ENCODE measurements around the gene TRIM47.

Gene TRIM47, protein sequence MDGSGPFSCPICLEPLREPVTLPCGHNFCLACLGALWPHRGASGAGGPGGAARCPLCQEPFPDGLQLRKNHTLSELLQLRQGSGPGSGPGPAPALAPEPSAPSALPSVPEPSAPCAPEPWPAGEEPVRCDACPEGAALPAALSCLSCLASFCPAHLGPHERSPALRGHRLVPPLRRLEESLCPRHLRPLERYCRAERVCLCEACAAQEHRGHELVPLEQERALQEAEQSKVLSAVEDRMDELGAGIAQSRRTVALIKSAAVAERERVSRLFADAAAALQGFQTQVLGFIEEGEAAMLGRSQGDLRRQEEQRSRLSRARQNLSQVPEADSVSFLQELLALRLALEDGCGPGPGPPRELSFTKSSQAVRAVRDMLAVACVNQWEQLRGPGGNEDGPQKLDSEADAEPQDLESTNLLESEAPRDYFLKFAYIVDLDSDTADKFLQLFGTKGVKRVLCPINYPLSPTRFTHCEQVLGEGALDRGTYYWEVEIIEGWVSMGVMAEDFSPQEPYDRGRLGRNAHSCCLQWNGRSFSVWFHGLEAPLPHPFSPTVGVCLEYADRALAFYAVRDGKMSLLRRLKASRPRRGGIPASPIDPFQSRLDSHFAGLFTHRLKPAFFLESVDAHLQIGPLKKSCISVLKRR

DNA sequence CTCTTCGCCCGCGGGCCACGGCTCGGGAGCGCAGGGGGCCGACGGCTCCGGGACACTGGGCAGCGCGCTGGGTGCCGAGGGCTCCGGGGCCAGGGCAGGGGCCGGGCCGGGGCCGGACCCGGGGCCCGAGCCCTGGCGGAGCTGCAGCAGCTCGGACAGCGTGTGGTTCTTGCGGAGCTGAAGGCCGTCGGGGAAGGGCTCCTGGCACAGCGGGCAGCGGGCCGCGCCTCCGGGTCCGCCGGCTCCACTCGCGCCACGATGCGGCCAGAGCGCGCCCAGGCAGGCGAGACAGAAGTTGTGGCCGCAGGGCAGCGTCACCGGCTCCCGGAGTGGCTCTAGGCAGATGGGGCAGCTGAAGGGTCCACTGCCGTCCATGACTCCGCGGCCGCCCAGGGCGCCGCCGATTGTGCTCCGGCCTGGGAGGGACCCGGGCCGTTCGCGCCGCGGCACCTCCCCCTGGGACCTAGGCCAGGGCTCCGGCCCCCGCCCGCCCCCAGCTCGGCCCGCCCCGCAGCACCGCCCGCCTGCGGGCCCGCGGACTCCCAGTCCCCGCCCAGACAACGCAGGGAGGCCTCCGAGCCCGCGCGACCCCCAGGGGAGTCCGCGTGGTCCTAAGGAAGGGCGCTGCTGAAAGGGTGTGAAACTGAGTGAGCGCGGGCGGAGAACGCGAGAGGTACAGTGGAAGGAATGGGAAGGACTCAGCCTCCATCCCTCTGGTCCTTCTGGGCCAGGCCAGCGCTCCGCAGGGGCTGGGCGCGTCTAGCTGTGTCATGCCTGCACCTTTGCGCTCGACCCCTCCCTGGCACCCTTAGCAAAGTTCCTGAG lies at the start of gene TRIM47:
Gene TRIM47, minus strand, starts transcription at position 408 of the 825 bp plus-strand sequence. Its CDS starts 33 bp downstream, at position 375.
- no peak for DNase-seq

DNA sequence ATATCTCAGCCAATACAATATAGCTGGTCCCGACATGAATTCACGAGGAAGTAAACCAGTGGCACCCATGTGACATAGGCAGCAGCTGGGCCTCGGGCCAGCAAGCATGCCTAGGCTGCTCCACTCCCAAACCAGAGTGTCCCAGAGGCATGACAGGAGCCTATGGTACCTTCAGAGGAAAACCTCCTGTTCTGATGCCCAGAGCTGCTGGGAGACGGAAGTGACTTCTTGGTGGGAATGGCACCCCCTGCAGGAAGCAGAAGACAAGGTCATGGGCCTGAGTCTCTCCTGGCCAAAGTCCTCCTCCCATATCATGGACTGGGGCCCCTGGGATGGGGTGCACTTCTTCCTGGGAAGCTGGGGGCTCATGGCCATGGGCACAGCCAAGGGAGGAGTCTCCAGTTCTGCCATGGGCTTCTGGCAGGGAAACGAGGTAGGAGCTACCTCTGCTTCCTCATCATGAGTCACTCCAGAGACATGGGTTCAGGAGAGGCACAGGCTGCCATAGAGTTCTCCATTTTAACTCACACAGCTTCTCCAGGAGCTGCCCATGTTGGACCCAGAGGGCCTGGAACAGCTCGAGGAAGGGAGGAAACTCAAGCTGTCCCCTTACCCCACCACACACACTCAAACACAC lies 49.0 kb upstream of the TRIM47 start:
- DNase-seq = no peak

DNA sequence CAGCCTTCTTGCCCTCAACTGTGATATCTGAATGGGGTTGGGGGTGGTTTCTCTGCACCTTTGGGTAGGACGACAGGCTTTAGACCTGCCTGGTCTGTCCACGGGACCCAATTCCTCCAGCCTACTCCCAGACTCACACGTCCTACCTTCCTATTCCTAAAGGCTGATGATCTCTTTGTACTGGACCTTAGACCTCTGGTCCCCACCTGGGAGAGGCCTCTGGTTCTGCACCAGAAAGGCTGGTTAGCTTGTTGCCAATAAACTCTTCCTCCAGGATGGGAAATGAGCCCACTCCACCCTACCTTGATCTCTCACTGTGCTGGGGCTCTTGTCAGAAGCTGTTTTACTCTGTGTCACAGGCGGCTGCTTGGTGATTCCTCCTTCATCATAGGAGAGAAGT lies 48.1 kb upstream of the TRIM47 start:
- DNase-seq = no peak

DNA sequence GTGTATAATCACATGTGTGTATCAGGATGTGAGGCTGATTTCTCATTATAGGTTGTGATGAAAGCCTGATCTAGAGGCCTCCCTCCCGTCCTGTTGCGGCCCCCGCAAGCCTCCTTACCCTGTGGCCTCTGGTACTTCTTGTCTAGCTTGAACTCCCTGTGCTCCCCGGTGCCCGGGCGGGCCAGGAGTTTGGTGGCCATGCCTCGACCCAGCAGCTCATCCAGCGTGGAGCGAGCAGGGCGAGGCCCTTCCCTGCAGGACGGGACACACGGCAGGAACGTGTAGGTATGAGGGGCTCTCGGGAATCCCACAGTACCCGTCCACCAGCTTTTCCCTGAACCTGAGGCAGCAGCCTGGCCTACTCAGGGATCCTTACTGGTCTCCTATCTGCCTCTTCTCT lies 47.5 kb upstream of the TRIM47 start:
- no peak for DNase-seq

DNA sequence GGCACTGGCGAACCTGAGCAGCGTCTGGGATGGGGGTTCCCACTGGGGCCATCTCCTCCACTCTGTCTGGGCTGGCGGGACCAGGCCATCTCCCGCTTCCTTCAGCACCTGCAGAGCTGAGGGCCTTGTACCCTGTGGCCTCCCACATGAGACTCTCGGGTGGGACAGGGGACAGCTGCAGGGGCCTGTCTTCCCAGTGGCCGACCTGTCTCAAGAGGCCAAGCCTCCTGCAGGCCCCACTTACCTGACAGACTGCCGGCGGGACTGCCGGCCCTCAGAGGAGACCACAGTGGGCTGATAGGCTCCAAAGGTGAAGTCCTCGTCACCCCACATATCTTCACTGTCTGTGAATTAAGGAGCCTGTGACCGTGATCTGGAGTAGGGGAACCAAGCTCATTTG lies 46.7 kb upstream of the TRIM47 start:
- DNase-seq = no peak

DNA sequence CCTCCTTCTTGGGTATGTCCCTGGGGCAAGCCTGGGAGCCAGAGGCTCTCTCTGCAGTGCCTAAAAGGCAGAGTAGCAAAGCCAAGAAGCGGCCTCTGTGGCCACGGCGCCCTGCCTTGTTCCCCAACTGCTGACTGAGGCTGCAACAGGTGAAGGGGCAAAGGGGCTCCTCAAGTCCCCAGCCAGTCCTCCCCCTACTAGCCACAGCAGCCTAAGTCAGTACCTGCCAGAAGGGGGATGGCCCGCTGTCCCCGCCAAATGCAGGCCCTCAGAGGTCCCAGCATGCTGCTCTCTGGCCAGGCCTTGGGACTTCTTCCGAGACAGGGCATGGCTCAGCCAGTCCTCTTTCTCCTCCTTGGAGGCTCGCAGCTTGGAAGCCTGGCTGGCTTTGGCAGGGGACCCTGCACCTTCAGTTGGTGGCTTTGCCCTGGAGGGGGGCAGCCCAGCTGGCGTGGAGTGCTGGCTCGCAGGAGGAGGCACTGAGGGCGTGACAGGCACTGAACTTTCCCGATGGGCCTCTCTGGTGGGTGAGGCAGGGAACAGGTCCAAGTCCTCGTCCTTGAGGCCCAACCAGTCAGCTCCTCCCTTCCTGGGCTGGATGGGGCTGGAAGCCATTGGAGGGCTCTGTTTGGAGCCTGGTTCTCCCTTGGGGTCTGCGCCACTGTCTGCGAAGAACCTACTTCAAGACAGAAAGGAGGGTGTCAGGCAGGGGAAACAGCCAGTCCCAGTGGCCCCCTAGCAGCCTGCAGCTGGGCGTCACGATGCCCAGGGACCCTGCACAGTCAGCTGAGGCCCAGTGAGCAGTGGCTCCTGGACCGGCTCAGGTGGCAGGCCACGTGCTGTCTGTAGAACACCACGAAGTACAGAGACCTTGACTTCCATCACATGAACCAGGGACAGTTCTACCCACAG lies 44.8 kb upstream of the TRIM47 start:
- DNase-seq = no peak

DNA sequence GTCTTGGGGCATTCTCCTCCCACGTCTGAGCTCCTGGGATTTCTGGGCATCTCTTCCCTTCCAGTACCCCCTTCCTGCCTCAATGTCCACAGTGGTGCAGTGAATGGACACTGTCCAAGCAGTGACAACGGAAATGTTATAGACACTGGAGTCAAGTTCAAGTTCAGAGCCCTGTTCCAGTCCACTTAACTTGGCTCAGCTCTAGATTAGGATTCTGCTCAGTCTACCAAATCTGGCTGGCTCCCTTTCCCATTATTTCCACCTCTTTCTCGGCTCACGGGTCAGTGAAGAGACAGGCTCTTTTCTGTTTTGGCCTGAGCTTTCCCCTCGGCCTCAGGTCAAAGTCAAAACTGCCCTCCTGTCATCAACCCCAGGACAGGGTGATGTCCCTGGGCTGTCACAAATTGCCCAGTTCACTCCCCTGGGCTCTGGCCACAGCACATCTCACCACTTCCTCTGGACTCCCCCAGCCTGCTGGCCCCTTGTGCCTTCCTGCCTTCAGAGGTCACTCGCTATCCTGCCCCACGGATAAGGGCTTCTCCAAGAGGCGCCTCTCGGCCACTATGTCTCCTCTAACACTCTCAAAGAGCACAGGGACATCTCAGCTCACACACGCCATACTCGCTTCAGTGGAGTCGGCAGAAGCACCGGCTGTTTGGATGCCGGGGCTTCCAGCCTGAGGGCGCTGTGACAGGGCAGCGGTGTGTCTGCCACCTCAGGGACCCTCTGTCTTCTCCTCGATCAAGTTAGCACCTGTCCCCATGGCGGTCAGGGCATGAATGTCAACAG lies 44.0 kb upstream of the TRIM47 start:
- no peak for DNase-seq

DNA sequence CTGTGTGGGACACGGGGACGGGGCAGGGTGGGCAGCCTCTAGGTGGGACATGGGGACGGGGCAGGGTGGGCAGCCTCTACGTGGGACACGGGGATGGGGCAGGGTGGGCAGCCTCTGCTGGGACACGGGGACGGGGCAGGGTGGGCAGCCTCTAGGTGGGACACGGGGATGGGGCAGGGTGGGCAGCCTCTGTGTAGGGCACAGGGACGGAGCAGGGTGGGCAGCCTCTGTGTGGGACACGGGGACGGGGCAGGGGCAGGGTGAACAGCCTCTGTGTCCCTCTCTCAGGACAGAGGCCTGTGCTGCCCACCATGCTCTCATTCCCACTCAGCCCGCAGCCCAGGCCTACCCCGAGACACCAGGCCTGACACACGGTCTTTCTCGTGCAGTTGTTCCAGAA lies 43.2 kb upstream of the TRIM47 start:
- DNase-seq = no peak

DNA sequence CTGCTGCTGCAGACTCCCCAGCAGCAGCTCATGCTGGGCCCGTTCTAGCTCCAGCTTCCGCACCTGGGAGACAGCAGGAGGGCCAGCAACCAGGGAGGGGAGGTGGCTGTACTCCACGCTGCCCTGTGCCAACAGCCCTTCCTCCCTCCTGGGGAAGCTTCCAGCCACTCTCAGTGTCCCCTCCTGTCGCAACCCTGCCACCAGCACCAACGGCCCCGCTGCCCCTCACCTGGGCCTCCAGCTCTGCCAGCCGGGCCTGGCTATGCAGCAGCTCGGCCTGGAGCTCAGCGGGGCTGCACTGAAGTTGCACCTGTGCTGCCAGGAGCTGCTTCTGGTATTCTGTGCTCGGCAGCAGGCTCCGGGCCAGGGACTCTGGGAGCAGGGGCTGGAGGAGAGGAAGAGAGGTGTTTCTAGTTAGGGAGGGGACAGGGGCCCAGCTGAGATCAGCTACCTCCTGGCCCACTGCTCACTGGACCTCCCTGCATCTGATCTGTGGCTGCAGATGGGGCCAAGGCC lies 41.7 kb upstream of the TRIM47 start:
- no peak for DNase-seq

DNA sequence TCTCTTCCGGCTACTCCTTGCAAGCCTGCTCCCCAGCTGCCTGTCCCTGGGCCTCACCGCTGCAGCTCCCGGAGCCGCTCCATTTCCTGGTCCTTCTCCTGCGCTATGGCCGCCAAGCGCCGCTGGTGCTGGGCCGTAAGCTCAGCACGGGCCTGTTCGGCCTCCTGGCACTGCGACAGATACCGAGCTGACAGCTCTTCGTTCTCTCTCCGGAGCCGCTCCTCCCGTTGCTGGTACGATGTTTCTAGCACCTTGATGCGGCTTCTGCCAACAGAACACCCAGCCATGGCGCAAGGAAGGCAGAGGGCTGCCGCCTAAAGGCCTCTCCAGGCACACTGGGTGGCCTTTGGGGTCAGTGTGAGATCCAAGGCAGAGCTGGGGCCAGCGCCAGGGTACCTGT lies 41.2 kb upstream of the TRIM47 start:
- no peak for DNase-seq

DNA sequence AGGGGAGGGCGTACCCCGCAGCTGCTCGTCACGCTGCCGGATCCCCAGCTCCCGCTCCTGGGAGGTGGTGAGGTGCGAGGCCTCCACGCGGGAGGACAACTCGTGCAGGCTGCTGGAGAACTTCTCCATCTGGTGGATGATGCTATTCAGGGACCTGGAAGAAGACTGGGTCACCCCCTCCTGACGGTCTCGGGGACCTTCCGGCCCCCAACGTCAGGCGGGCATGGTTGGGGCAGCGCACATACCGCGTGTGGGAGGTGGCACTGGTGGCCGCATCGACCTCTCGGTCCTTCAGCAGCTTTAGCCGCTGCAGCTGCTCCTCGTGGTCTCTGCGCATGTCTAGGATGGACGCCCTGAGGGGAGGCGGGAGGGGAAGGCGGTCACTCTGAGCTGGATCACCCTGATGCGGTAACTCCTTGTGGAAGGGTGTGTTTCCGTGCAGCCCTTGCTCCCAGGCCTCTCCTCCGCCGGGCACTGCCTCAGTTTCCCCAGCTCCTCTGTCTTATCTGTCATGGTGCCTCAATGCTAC lies 39.6 kb upstream of the TRIM47 start:
- no peak for DNase-seq

DNA sequence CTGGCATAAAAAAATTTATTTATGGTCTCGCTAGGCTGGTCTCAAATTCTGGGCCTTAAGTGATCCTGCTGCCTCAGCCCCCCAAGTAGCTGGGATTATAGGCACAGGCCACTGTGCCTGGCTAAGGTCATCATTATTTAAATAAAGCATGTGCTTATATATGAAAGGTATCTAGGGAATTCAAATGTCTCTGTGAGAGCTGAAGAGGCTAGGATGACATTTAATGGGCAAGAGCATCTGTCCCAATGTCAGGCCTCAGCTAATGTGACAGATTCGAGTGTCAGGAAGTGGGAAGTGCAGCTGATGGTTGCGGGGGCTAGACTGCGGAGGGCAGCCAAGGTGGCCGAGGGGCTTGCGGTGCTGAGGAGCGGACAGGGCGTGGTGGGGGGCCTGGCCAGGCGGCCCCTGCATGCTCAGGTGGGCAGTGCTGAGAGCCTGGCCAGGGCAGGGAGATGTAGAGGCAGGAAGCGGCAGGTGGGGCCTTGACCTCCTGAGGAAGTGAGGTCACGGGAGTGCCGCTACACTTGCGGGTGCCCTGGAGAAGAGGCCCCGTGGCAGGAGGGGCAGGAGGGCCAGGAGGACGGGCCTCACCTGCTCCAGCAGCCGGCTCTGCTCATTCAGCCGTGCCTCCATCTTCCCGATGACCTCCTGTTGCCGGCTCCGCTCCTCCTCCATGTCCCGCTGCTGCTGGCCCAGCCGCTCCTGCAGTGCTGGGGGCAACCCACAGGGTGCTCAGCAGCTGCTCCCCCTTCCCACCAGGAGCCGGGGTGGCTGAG lies 38.9 kb upstream of the TRIM47 start:
- no peak for DNase-seq

DNA sequence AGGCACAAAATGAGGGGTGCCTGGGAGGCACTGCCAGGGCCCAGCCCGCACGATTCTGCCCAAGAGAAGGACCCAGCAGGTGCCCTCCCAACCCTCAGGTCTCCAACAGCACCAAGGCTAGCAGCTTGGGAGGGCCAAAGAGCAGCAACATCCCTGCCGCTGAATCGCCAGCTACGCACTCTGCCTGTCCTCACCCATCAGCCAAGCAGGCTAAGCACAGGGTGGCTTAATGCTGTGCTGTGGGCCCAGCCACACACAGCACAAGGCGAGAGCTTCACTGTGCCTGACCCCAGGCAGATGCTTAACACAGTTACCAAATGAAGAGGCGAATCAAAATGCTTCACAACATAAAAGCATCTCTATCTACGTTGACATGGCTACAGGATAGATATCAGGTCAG lies 36.9 kb upstream of the TRIM47 start:
- DNase-seq = no peak

DNA sequence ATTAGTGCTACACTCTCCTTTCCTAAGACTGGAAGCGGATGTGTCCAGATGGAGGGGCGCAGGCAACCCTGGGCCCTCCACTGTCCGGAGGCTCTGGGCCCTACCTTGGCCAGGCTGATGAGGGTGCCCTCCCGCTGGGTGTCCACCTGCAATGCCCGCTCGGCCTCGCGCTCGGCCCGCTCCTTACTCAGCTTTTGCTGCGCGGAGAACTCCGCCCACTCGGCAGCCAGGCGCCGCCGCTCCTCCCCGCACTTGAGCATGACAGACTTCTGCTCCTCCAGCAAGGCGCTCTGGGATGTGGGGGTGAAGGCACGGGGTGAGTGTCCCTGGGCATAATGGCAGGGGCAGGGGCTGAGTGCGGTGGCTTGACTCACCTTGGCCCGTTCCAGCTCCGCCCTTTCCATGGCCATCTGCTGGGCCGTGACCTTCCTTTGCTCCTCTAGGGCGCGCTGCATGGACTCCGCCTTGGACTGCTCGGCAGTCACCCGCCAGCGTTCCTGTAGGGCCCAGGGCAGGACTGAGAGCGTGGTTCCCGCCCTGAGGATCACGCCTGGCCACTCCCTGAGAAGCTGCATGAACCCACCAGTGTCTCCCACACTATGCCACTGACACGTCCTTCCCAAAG lies 36.4 kb upstream of the TRIM47 start:
- no peak for DNase-seq

DNA sequence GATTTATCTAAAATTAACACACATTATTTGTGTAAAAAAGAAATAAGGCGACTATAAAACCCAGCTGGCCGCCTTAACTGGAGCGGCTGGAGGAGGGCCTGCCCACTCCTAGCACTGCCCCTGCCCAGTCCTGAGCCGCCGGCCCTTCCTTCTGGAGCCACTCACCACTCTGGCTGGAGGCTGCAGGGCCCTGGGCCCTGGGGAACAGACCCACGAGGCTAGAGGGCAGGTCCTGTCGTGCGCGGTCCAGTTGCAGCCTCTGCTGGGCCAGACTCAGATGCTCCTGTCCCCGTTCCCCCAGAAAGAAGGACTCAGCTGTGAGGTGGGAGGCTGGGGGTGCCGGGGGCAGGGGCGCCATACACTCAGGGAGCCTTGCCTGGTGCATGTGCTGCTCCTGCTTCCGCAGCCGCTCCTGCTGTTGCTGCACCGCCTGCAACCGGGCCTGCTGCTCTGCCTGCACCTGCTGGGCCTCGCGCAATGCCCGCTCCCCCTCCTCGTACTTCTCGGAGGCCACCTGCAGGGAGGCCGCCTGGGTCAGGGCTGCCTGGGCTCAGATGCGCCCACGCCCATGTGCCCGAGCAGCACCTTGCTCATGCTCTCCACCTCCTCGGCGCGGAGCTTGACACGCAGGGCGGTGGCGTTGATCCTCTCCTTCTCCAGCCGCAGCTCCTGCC lies 35.3 kb upstream of the TRIM47 start:
- no peak for DNase-seq

DNA sequence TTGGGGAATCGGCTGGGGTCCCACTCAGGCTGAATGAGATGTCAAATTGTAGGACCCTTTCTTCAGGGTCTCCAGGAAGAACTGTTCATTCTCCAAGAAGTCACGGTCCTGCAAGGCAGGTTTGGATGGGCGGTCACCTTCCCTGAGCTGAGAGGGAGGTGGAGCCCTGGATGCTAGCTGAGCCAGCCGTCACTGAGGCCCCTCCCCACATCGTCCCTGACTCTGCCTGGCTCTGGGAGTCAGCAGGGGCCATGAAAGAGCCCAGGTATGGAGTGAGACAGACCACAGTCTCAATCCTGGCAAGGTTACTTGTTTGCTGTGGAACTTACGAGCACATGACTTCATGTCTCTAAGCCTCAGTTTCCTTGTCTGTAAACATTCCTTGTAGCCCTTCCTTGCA lies 32.3 kb upstream of the TRIM47 start:
- no peak for DNase-seq

DNA sequence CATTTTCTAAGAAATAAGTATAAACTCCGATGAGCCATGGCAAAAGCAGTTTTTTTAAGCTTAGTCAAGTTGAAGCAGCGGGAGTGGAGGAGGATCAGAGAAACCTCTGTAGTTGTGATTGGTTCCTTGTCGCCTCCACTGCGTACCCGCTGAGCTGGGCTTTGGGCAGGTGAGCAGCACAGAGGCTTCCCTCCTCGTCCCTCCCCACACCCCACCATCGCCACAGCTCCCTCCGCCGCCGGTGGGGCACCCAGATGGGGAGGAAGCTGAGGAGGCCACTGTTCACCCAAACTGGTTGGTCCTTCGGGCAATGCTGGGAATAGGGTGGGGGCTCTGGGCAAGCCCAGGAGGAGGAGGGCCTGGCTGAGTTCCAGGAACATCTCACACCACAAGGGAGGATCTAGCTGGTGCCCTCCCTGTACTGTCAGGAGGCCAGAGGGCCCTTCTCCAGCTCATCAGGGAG lies 31.5 kb upstream of the TRIM47 start:
- DNase-seq = no peak

DNA sequence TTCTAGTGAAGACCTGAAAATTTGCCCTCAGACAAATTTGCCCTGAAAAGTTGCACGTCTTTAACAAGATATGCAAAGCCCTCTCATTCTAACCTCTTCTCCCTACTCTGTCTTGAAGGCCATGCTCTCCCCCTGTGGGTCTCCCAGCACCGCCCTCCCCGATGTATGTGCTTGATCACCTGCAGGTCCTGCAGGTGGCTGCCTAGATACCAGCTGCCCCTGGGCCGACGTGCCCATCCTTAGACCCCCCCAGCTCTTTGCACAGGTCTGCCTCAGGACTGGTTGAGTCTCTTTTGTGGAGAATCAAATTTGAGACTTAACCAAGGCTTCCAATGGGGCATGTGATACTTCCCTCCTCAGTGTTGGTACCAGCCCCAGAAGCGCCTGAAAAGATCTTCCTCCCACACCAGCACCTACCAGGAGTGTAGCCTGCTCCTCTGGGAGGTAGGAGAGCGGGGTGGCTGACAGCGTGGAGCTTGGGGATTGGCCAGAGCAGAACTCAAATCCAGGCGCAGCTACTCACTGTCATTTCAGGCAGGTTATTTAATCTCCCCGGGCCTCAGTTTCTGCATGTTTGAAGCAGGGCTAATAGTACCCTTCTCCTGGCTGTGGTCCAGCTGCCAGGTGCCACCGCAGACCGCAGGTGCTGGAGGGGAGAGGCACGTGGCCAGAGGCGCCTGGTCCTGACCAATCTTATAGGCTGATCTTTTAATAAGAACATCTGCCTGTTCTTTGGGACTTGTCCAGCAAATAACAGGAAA lies 30.9 kb upstream of the TRIM47 start:
- no peak for DNase-seq
